Measurements from ENCODE around the gene MAP3K2. TPM values are rescaled to one million over a fixed set of nuclear protein-coding genes. Genes with fewer than 3 reads are reported as not detected.

Gene MAP3K2
- total and polyA plus RNA-seq, 2 of the 4 experiments (the other 2 are of a cell fraction): 6.2 to 30.8 TPM

DNA sequence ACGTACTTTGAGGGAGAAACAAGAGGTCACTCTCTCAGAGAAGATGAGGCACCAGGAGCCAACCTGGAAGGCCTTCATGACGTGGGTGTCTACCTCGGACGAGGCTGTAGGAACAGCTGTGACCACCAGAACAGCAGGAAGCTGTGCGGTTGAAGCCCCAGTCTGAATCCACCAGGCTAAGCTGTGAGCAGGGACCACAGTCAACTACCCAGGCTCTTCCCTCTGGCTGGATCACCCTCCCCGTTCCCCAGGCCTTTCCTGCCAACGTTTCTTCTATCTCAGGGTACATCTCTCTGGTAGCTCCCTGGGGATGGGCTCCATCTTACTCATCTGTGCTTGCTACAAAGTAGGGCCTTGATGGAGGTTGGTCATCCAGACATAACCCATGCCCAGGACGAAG, 130.9 kb downstream of the MAP3K2 start:
- ATAC-seq (ENCODE audit: low read depth): no peak
- WGBS, 2 experiments (ENCODE audit: extremely low coverage in 2 of 2, insufficient read length in 1 of 2): 96% methylated on average over 3 of the region's 8 CpGs; no CpG with 5 or more reads in 1 of the 2 experiments

More for the DNA sequence above, 130.9 kb downstream of the MAP3K2 start:
- dilution Hi-C loops (cut with HindIII; ENCODE audit: low sequenced_read_pairs, unreplicated experiment) (no loop called here), intact Hi-C loops (cut with micrococcal nuclease) (no loop called here), in situ Hi-C loops (cut with MboI; ENCODE audit: low sequenced_read_pairs) (no loop called here)
- no peak overlapping the region for H3K4me2 ChIP-seq (ENCODE audit: low read depth, low read length)
- no peaks in the 10 kb centered on the region for H3K9me3 ChIP-seq (ENCODE audit: control insufficient read depth, insufficient read depth, low read length)
- no peak overlapping the region for H2BK20ac ChIP-seq (ENCODE audit: low read depth, low read length)
- H4K20me1 ChIP-seq (ENCODE audit: insufficient read depth, low read length): no peaks in the 10 kb centered on the region
- H2BK5ac ChIP-seq (ENCODE audit: low read depth, low read length, poor library complexity, severe bottlenecking): no peak overlapping the region
- H4K5ac ChIP-seq (ENCODE audit: low read depth, low read length): no peak overlapping the region
- H3K18ac ChIP-seq (ENCODE audit: low read depth, low read length): no peak overlapping the region
- H2AK5ac ChIP-seq (ENCODE audit: low read depth, low read length): no peak overlapping the region
- no peak overlapping the region for H2AK9ac ChIP-seq (replicated peaks; ENCODE audit: low read depth, low read length, poor library complexity)
- POLR2A ChIA-PET (ENCODE audit: unreplicated experiment): no interaction called here
- H3K9me1 ChIP-seq (ENCODE audit: insufficient read depth, low read length): 0 out of 2 replicates have a peak, but pooled peaks cover 7% of the 10 kb centered on the region
- no peak for DNase-seq
- H3K4me3 ChIP-seq (ENCODE audit: insufficient read depth, low read depth, low read length): no peak overlapping the region
- no peak overlapping the region for H3K27ac ChIP-seq (ENCODE audit: insufficient read depth, low read length)
- no peaks in the 10 kb centered on the region; a peak in 1 of 4 replicates for H3K79me1 ChIP-seq (ENCODE audit: low read depth in 1 of 2, low read length in 2 of 2)
- no peak overlapping the region for H3K14ac ChIP-seq (replicated peaks; ENCODE audit: low read depth, low read length)
- CTCF ChIA-PET: no interaction called here
- no peak overlapping the region for H2AFZ ChIP-seq (replicated peaks; ENCODE audit: low read length, poor library complexity)
- no peak overlapping the region for H3K4ac ChIP-seq (ENCODE audit: low read depth, low read length)
- no peak overlapping the region for H2BK15ac ChIP-seq (ENCODE audit: low read depth, low read length)
- H3K23ac ChIP-seq (ENCODE audit: low read depth, low read length): no peak overlapping the region
- no TSS peak for BruUV-seq (replicated peaks)
- no peak overlapping the region for H3K9ac ChIP-seq (ENCODE audit: low read depth, low read length)
- no peaks in the 10 kb centered on the region for H3K27me3 ChIP-seq (ENCODE audit: control insufficient read depth, insufficient read depth, low read length)
- H4K8ac ChIP-seq (ENCODE audit: low read depth in 2 of 2, low read length in 2 of 2): no peak overlapping the region
- H2BK120ac ChIP-seq (ENCODE audit: low read depth, low read length): no peak overlapping the region
- no peaks in the 10 kb centered on the region for H3K4me1 ChIP-seq (ENCODE audit: control insufficient read depth, insufficient read depth, low read length)
- H4K91ac ChIP-seq (ENCODE audit: insufficient read depth, low read depth, low read length): no peak overlapping the region
- TF ChIP-seq, protein P1, sequence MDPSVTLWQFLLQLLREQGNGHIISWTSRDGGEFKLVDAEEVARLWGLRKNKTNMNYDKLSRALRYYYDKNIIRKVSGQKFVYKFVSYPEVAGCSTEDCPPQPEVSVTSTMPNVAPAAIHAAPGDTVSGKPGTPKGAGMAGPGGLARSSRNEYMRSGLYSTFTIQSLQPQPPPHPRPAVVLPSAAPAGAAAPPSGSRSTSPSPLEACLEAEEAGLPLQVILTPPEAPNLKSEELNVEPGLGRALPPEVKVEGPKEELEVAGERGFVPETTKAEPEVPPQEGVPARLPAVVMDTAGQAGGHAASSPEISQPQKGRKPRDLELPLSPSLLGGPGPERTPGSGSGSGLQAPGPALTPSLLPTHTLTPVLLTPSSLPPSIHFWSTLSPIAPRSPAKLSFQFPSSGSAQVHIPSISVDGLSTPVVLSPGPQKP (IDR thresholded peaks at IDR 0.05; ENCODE audit: borderline replicate concordance, low read depth, low read length): no peak
- TF ChIP-seq BHLHE40 (IDR thresholded peaks at IDR 0.05; ENCODE audit: low read depth, low read length): no peak
- TF ChIP-seq MXI1 (IDR thresholded peaks at IDR 0.05; ENCODE audit: borderline replicate concordance, low read depth, low read length): no peak
- no peak for TF ChIP-seq CHD1 (IDR thresholded peaks at IDR 0.05; ENCODE audit: low read depth, low read length)
- TF ChIP-seq SMC3 (IDR thresholded peaks at IDR 0.05; ENCODE audit: low read depth, low read length): no peak
- no peak for TF ChIP-seq NFE2L2 (IDR thresholded peaks at IDR 0.05; ENCODE audit: low read depth, low read length)
- no peak for TF ChIP-seq RCOR1 (IDR thresholded peaks at IDR 0.05; ENCODE audit: insufficient replicate concordance, low read length)
- TF ChIP-seq FOS (IDR thresholded peaks at IDR 0.05; ENCODE audit: low read depth, low read length): no peak
- no peak for TF ChIP-seq CEBPB (IDR thresholded peaks at IDR 0.05; ENCODE audit: low read depth, low read length)
- TF ChIP-seq RFX5 (IDR thresholded peaks at IDR 0.05; ENCODE audit: low read depth, low read length): no peak
- TF ChIP-seq CTCF (conservative IDR thresholded peaks at IDR 0.05; ENCODE audit: low read depth, low read length): no peak
- no peak for TF ChIP-seq RAD21 (IDR thresholded peaks at IDR 0.05; ENCODE audit: low read length)
- no peak for TF ChIP-seq POLR2A (IDR thresholded peaks at IDR 0.05; ENCODE audit: low read depth, low read length)
- TF ChIP-seq, protein P2, sequence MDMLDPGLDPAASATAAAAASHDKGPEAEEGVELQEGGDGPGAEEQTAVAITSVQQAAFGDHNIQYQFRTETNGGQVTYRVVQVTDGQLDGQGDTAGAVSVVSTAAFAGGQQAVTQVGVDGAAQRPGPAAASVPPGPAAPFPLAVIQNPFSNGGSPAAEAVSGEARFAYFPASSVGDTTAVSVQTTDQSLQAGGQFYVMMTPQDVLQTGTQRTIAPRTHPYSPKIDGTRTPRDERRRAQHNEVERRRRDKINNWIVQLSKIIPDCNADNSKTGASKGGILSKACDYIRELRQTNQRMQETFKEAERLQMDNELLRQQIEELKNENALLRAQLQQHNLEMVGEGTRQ (IDR thresholded peaks at IDR 0.05; ENCODE audit: low read depth, low read length): no peak
- peaks cover 38% of the 10 kb centered on the region for H3K36me3 ChIP-seq (ENCODE audit: control insufficient read depth, insufficient read depth, low read length)
- no peak overlapping the region for H3K56ac ChIP-seq (ENCODE audit: extremely low read depth, insufficient read depth, low read length)
